ENCODE results near the gene UTP25.

UTP25 gene

GRCh38 chr1:209845408-209845725 is 17.6 kb downstream of the UTP25 start:
- no peak for DNase-seq

- no peak for DNase-seq
Measured at GRCh38 chr1:209849388-209849787, 21.6 kb downstream of the UTP25 start.

GRCh38 chr1:209850342-209850979 is 22.7 kb downstream of the UTP25 start:
- no peak for DNase-seq

- DNase-seq: no peak
Measured at GRCh38 chr1:209853676-209854075, 25.9 kb downstream of the UTP25 start.

GRCh38 chr1:209854196-209854595 is 26.4 kb downstream of the UTP25 start:
- DNase-seq: no peak

- no peak for DNase-seq
Measured at GRCh38 chr1:209855006-209855405, 27.2 kb downstream of the UTP25 start.

GRCh38 chr1:209855623-209856022 is 27.9 kb downstream of the UTP25 start:
- DNase-seq: no peak

GRCh38 chr1:209858561-209859103 is 30.9 kb downstream of the UTP25 start:
- no peak for DNase-seq

GRCh38 chr1:209860293-209860881 is 32.6 kb downstream of the UTP25 start:
- peak; percentile 62 for DNase-seq

- DNase-seq: no peak
Measured at GRCh38 chr1:209861242-209861641, 33.5 kb downstream of the UTP25 start.

GRCh38 chr1:209862391-209863356 is 34.9 kb downstream of the UTP25 start:
- no peak for DNase-seq

- DNase-seq: no peak
Measured at GRCh38 chr1:209863766-209864485, 36.2 kb downstream of the UTP25 start.

GRCh38 chr1:209866201-209866600 is 38.4 kb downstream of the UTP25 start:
- DNase-seq: no peak

- no peak for DNase-seq
Measured at GRCh38 chr1:209869291-209870149, 41.7 kb downstream of the UTP25 start.

GRCh38 chr1:209870151-209870831 is 42.5 kb downstream of the UTP25 start:
- DNase-seq: no peak

- no peak for DNase-seq
Measured at GRCh38 chr1:209871006-209871405, 43.2 kb downstream of the UTP25 start.

GRCh38 chr1:209871430-209871829 is 43.7 kb downstream of the UTP25 start:
- DNase-seq: no peak

- DNase-seq: no peak
Measured at GRCh38 chr1:209873067-209873799, 45.5 kb downstream of the UTP25 start.

GRCh38 chr1:209875515-209875914 is 47.7 kb downstream of the UTP25 start:
- DNase-seq: no peak

GRCh38 chr1:209876078-209876800 is 48.5 kb downstream of the UTP25 start:
- no peak for DNase-seq

Data from NK-92 treated with Interleukin-12 subunit alpha and Interleukin-12 subunit beta, amount 100 ng/mL, for 24 hours (cell line).